Liver (tissue), 9 donors: ENCODE results near the gene S100A5. TPM values are rescaled to one million over a fixed set of nuclear protein-coding genes. Genes with fewer than 3 reads are reported as not detected.
A peak's percentile ranks its signal among the peaks of the same experiment; 100 is the strongest.

Source experiments
- DNase-seq: peaks from one replicate; pipeline ENCODE4 v3.0.0-alpha.2; 2017; ENCODE audit warnings: low spot score
- H3K27ac ChIP-seq, 2 donors: one replicate each; pipeline ENCODE4 v1.7.0; 2013; ENCODE audit warnings: inconsistent platforms in 2 of 2, low read length in 2 of 2, control low read depth in 1 of 2, low read depth in 1 of 2, mild to moderate bottlenecking in 1 of 2
- H3K27me3 ChIP-seq, 4 donors: one replicate each; pipeline versions ENCODE4 v1.6.1 to v1.7.0; 2013; ENCODE audit warnings: low read length in 3 of 4, inconsistent platforms in 1 of 4, mild to moderate bottlenecking in 1 of 4, moderate library complexity in 1 of 4; ENCODE audit not compliant: control insufficient read depth in 4 of 4, insufficient read depth in 4 of 4
- H3K36me3 ChIP-seq, 4 donors: one replicate each; pipeline versions ENCODE4 v1.6.1 to v1.7.0; 2013; ENCODE audit warnings: low read length in 3 of 4, mild to moderate bottlenecking in 3 of 4, low read depth in 1 of 4, moderate library complexity in 1 of 4; ENCODE audit not compliant: control insufficient read depth in 4 of 4, insufficient read depth in 3 of 4
- H3K4me1 ChIP-seq, 4 donors: one replicate each; pipeline versions ENCODE4 v1.6.1 to v1.7.0; 2013; ENCODE audit warnings: low read length in 3 of 4, mild to moderate bottlenecking in 3 of 4, moderate library complexity in 1 of 4; ENCODE audit not compliant: control insufficient read depth in 4 of 4, insufficient read depth in 4 of 4
- H3K4me3 ChIP-seq, 3 donors: one replicate each; pipeline versions ENCODE4 v1.6.1 to v1.7.0; 2013; ENCODE audit warnings: low read length in 3 of 3, control low read depth in 1 of 3, low read depth in 1 of 3, mild to moderate bottlenecking in 1 of 3
- H3K9ac ChIP-seq, 2 donors: one replicate each; pipeline ENCODE4 v1.7.0; 2013; ENCODE audit warnings: low read length in 2 of 2, mild to moderate bottlenecking in 2 of 2, moderate library complexity in 2 of 2, control low read depth in 1 of 2, low read depth in 1 of 2
- H3K9me3 ChIP-seq, 4 donors: one replicate each; pipeline versions ENCODE4 v1.6.1 to v1.7.0; 2013; ENCODE audit warnings: low read length in 3 of 4; ENCODE audit not compliant: control insufficient read depth in 4 of 4
- EGR1 ChIP-seq, 2 donors: IDR thresholded peaks; 2 replicates each; pipeline ENCODE4 v1.6.1; 2016 to 2018; ENCODE audit warnings: antibody characterized with exemption in 2 of 2, low read depth in 2 of 2
- FOXA1 ChIP-seq: IDR thresholded peaks from 2 replicates; pipeline ENCODE4 v1.6.1; 2016; ENCODE audit warnings: antibody characterized with exemption
- FOXA2 ChIP-seq: IDR thresholded peaks from 2 replicates; pipeline ENCODE4 v1.6.1; 2016; ENCODE audit warnings: antibody characterized with exemption
- HNF4G ChIP-seq: IDR thresholded peaks from 2 replicates; pipeline ENCODE4 v1.6.1; 2016; ENCODE audit warnings: antibody characterized with exemption
- JUND ChIP-seq, 2 donors: IDR thresholded peaks; 2 replicates each; pipeline ENCODE4 v1.6.1; 2016; ENCODE audit warnings: antibody characterized with exemption in 2 of 2
- NR2F2 ChIP-seq: IDR thresholded peaks from 2 replicates; pipeline ENCODE4 v1.6.1; 2016; ENCODE audit warnings: antibody characterized with exemption
- RAD21 ChIP-seq, 2 donors: IDR thresholded peaks; 2 replicates each; pipeline ENCODE4 v1.6.1; 2016; ENCODE audit warnings: antibody characterized with exemption in 2 of 2, mild to moderate bottlenecking in 2 of 2
- REST ChIP-seq: IDR thresholded peaks from 2 replicates; pipeline ENCODE4 v1.6.1; 2016; ENCODE audit warnings: antibody characterized with exemption, mild to moderate bottlenecking
- SP1 ChIP-seq: IDR thresholded peaks from 2 replicates; pipeline ENCODE4 v1.6.1; 2018; ENCODE audit warnings: antibody characterized with exemption, mild to moderate bottlenecking
- ZBTB33 ChIP-seq: IDR thresholded peaks from 2 replicates; pipeline ENCODE4 v1.6.1; 2016; ENCODE audit warnings: antibody characterized with exemption
- WGBS: extraction: QIAGEN DNeasy Blood & Tissue Kit; methylation state at CpG from one replicate; pipeline ENCODE4 v1.1.7; 2013; 5-methylcytosine and 5-hydroxymethylcytosine counted together
- polyA plus RNA-seq, 2 donors: library from polyadenylated mRNA; stranded (reverse) in 1 of 2; unstranded in 1 of 2; fragments of 200-250 nt in 1 of 2; fragments of >200 nt in 1 of 2; fragmentation: Nextera tagmentation in 1 of 2; extraction: Ambion mirVana in 1 of 2; gene quantifications; one replicate each; pipeline versions ENCODE4 v1.2.1 to v1.2.3, GENCODE V29; 2013 to 2015
- total RNA-seq, 2 donors: library from RNA; depleted of rRNA; stranded (reverse); fragments of >200 nt; gene quantifications; one replicate each; pipeline ENCODE4 v1.2.3, GENCODE V29; 2014
- TF ChIP-seq, protein P1 (sequence below): fragments of 150-350 bp; IDR thresholded peaks from 2 replicates; pipeline ENCODE4 v1.5.1; 2017; ENCODE audit warnings: improper control_type of control experiment, low read depth, low read length; ENCODE audit not compliant: missing input control
- TF ChIP-seq, protein P2 (sequence below): IDR thresholded peaks from 2 replicates; pipeline ENCODE4 v1.6.1; 2016; ENCODE audit warnings: antibody characterized with exemption
- TF ChIP-seq, protein P3 (sequence below): IDR thresholded peaks from 2 replicates; pipeline ENCODE4 v1.6.1; 2016; ENCODE audit warnings: antibody characterized with exemption
- donor health status: healthy.
- donor health status: healthy.
- donor health status: healthy.
- donor health status: healthy.
- donor health status: healthy.

Gene S100A5
- total and polyA plus RNA-seq, 4 donors, result not detected

DNA sequence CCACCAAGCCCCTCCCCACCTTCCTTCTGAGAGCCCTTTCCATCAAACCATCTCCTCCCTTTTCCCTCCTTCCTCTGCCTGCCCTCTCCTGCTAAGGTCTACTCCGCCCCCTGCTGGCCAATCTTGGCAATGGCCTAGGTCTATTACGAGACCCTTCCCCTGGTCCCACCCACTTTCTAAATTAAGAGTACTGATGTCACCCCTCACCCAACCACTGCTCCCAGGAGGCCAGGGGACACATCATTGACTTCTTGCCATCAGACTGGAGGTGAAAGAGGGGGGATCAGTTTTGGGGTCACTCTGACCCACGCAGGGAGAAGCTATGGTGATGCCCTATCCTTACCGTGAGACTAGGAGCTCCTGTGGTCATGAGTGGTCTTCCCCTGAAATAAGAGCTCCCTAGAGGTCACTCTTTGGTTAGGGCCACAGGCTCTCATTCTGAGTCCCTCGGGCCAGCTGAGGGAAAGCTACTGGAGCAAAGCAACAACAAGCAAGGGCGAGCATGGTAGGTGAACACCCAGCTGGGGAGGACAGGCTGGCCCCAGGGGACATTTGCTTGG lies 45.7 kb downstream of the S100A5 start:
- DNase-seq, result peak; percentile 80
- Histone ChIP-seq H3K27me3 (peaks cover 0 to 2% (median 0%) of the 10 kb centered on the region in 4 donors), H3K36me3 (no peaks in the 10 kb centered on the region), H3K9ac (no peak overlapping the region), H3K4me3 (no peak overlapping the region), H3K4me1 (no peaks in the 10 kb centered on the region), H3K27ac (no peak overlapping the region), H3K9me3 (no peaks in the 10 kb centered on the region)
- TF ChIP-seq, protein P1, sequence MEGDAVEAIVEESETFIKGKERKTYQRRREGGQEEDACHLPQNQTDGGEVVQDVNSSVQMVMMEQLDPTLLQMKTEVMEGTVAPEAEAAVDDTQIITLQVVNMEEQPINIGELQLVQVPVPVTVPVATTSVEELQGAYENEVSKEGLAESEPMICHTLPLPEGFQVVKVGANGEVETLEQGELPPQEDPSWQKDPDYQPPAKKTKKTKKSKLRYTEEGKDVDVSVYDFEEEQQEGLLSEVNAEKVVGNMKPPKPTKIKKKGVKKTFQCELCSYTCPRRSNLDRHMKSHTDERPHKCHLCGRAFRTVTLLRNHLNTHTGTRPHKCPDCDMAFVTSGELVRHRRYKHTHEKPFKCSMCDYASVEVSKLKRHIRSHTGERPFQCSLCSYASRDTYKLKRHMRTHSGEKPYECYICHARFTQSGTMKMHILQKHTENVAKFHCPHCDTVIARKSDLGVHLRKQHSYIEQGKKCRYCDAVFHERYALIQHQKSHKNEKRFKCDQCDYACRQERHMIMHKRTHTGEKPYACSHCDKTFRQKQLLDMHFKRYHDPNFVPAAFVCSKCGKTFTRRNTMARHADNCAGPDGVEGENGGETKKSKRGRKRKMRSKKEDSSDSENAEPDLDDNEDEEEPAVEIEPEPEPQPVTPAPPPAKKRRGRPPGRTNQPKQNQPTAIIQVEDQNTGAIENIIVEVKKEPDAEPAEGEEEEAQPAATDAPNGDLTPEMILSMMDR, result peak; percentile 83
- no peak for TF ChIP-seq EGR1 (IDR thresholded peaks at IDR 0.05; ENCODE audit: low read depth in 2 of 2)
- TF ChIP-seq RAD21 (IDR thresholded peaks at IDR 0.05), result peak; percentile 88 to 89
- WGBS, result 37% methylated on average over 6 of the region's 6 CpGs

DNA sequence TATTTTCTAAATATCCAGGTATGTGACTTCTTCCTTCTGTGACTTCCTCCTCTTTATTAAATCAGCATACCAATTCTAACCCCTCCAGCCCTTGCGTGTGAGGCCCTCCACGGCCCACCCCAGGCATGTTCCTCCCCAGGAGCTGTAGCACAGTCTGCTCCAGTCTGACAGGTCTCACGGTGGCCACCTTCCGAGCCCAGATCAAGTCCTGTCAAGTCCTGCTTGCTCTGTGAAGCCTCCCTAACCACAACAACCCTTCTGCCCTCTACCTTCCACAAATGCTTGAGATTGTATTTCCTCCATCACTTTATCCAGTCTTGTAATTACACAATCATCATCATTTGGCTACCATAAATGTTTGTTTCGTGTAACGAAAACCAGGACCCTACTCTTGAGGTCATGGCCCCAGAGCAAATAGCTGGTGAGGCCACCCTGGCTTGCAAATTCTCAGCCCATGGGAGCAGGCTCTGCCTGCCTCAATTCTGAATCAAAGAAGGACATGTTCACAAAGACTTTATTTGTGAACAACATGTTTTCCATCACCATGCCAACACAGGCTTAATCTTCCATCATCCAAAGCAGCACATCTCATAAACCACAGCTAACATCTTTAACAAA lies 47.3 kb downstream of the S100A5 start:
- 73% methylated on average over 6 of the region's 6 CpGs for WGBS
- H3K9me3 ChIP-seq, result no peaks in the 10 kb centered on the region
- no peak overlapping the region for H3K27ac ChIP-seq

GRCh38 chr1:153490272-153491051 lies 50.3 kb downstream of the S100A5 start:
- Histone ChIP-seq H3K27me3 (no peaks in the 10 kb centered on the region), H3K4me3 (no peak overlapping the region), H3K36me3 (no peaks in the 10 kb centered on the region), H3K4me1 (no peaks in the 10 kb centered on the region), H3K9me3 (no peaks in the 10 kb centered on the region), H3K9ac (no peak overlapping the region), H3K27ac (no peak overlapping the region)
- DNase-seq, result no peak
- TF ChIP-seq FOXA2 (no peak), ZBTB33 (no peak), SP1 (no peak), EGR1 (IDR thresholded peaks at IDR 0.05; ENCODE audit: low read depth in 2 of 2) (no peak), NR2F2 (no peak), HNF4G (no peak), RAD21 (IDR thresholded peaks at IDR 0.05) (no peak), REST (no peak), JUND (IDR thresholded peaks at IDR 0.05) (no peak)
- TF ChIP-seq, protein P2, sequence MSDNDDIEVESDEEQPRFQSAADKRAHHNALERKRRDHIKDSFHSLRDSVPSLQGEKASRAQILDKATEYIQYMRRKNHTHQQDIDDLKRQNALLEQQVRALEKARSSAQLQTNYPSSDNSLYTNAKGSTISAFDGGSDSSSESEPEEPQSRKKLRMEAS, result no peak
- TF ChIP-seq, protein P3, sequence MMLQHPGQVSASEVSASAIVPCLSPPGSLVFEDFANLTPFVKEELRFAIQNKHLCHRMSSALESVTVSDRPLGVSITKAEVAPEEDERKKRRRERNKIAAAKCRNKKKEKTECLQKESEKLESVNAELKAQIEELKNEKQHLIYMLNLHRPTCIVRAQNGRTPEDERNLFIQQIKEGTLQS, result no peak
- 56% methylated on average over 12 of the region's 12 CpGs for WGBS

More for the DNA sequence above, 47.3 kb downstream of the S100A5 start:
- TF ChIP-seq FOXA1, result no peak
- no peak for TF ChIP-seq RAD21 (IDR thresholded peaks at IDR 0.05)
- TF ChIP-seq NR2F2, result peak; percentile 68
- TF ChIP-seq EGR1 (IDR thresholded peaks at IDR 0.05; ENCODE audit: low read depth in 2 of 2), result no peak
- H3K27me3 ChIP-seq, result peaks cover 0 to 2% (median 0%) of the 10 kb centered on the region in 4 donors
- H3K4me1 ChIP-seq, result no peaks in the 10 kb centered on the region
- DNase-seq, result no peak
- no peaks in the 10 kb centered on the region for H3K36me3 ChIP-seq
- no peak overlapping the region for H3K4me3 ChIP-seq
- no peak overlapping the region for H3K9ac ChIP-seq
